Measurements from ENCODE around the gene MTG1. TPM values are rescaled to one million over a fixed set of nuclear protein-coding genes. Genes with fewer than 3 reads are reported as not detected.

The MTG1 gene
- polyA plus RNA-seq, 3 donors, result 13.0 to 45.8 (median 17.1) TPM

GRCh38 chr10:133397938-133398337 is 4.0 kb downstream of the MTG1 start:
- TF ChIP-seq CTCF (IDR thresholded peaks at IDR 0.05), result no peak
- H3K27me3 Mint-ChIP-seq (ENCODE audit: low read depth in 3 of 3), result peaks cover 0 to 3% (median 2%) of the 10 kb centered on the region in 3 donors
- Histone ChIP-seq H4K20me1 (ENCODE audit: insufficient read depth, low read length) (no peaks in the 10 kb centered on the region), H3K4me3 (replicated peaks in 1 of 3; ENCODE audit: low read depth in 2 of 3, low read length in 3 of 3) (no peak overlapping the region), H3K9me3 (replicated peaks in 1 of 2; ENCODE audit: control insufficient read depth in 1 of 2, insufficient read depth in 1 of 2, low read length in 2 of 2) (no peaks in the 10 kb centered on the region), H3K9ac (ENCODE audit: insufficient read depth, low read length, poor library complexity, severe bottlenecking) (no peak overlapping the region), H3K27ac (ENCODE audit: low read depth in 1 of 2, low read length in 2 of 2) (no peak overlapping the region), H3K4me1 (ENCODE audit: control insufficient read depth in 1 of 2, insufficient read depth in 2 of 2, low read length in 2 of 2) (peaks cover 15 to 17% of the 10 kb centered on the region in 2 donors), H3K36me3 (replicated peaks in 1 of 2; ENCODE audit: control insufficient read depth in 1 of 2, insufficient read depth in 2 of 2, low read length in 2 of 2) (peaks cover 43 to 71% of the 10 kb centered on the region in 2 donors), H3K27me3 (ENCODE audit: control insufficient read depth in 2 of 2, insufficient read depth in 2 of 2, low read length in 2 of 2) (no peaks in the 10 kb centered on the region), H2AFZ (ENCODE audit: insufficient read depth, low read depth, low read length, poor library complexity, severe bottlenecking) (no peak overlapping the region), H3K4me2 (replicated peaks; ENCODE audit: extremely low read depth, low read length, poor library complexity, severe bottlenecking) (no peak overlapping the region), H3K79me2 (ENCODE audit: insufficient read depth, low read length) (peaks cover 23% of the 10 kb centered on the region)
- H3K4me1 Mint-ChIP-seq, result peaks cover 16% of the 10 kb centered on the region
- peak overlapping the region in 2 of 7 donors; percentile 18 to 21 for H3K27ac Mint-ChIP-seq
- H3K9me3 Mint-ChIP-seq, result peaks cover 0 to 3% (median 0%) of the 10 kb centered on the region in 7 donors
- H3K36me3 Mint-ChIP-seq, result peaks cover 50 to 62% of the 10 kb centered on the region in 2 donors
- no peak for DNase-seq
- intact Hi-C loops (cut with micrococcal nuclease), result no loop called here
- WGBS (ENCODE audit: insufficient coverage), result 98% methylated on average over 6 of the region's 7 CpGs
- no peak overlapping the region for H3K4me3 Mint-ChIP-seq

DNA sequence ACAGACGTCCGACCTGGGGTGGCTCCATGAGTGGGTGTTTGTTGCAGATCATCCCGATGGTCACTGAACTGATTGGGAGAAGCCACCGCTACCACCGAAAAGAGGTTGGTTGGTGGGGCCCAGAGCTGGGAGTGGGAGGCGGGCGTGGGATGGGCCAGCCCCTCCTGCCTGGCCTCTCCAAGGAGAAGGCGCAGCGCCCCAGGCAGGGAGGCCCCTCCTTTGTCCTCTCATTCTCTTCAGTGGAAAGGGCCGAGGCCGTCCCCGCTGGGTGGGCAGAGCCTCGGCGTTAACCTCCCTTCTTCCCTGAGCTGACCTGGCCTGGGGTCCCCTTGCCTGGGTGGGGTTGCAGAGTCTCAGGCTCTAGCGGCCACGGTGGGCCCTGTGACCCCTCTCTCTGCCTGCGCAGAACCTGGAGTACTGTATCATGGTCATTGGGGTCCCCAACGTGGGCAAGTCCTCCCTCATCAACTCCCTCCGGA is 5.2 kb downstream of the MTG1 start:
- peaks cover 0 to 3% (median 0%) of the 10 kb centered on the region in 3 donors for H3K27me3 Mint-ChIP-seq (ENCODE audit: low read depth in 3 of 3)
- peaks cover 60 to 73% of the 10 kb centered on the region in 2 donors for H3K36me3 Mint-ChIP-seq
- no peak overlapping the region for H3K4me3 Mint-ChIP-seq
- no peaks in the 10 kb centered on the region for H3K9me3 ChIP-seq (replicated peaks in 1 of 2; ENCODE audit: control insufficient read depth in 1 of 2, insufficient read depth in 1 of 2, low read length in 2 of 2)
- H3K27me3 ChIP-seq (ENCODE audit: control insufficient read depth in 2 of 2, insufficient read depth in 2 of 2, low read length in 2 of 2), result no peaks in the 10 kb centered on the region
- 96% methylated on average over 17 of the region's 19 CpGs for WGBS (ENCODE audit: insufficient coverage)
- no peak overlapping the region for H2AFZ ChIP-seq (ENCODE audit: insufficient read depth, low read depth, low read length, poor library complexity, severe bottlenecking)
- no peaks in the 10 kb centered on the region for H4K20me1 ChIP-seq (ENCODE audit: insufficient read depth, low read length)
- H3K4me1 Mint-ChIP-seq, result peaks cover 13% of the 10 kb centered on the region
- intact Hi-C loops (cut with micrococcal nuclease), result no loop called here
- peaks cover 23% of the 10 kb centered on the region for H3K79me2 ChIP-seq (ENCODE audit: insufficient read depth, low read length)
- DNase-seq, result no peak
- H3K9ac ChIP-seq (ENCODE audit: insufficient read depth, low read length, poor library complexity, severe bottlenecking), result no peak overlapping the region
- H3K36me3 ChIP-seq (replicated peaks in 1 of 2; ENCODE audit: control insufficient read depth in 1 of 2, insufficient read depth in 2 of 2, low read length in 2 of 2), result peaks cover 46 to 82% of the 10 kb centered on the region in 2 donors
- no peak for TF ChIP-seq CTCF (IDR thresholded peaks at IDR 0.05)
- no peak overlapping the region for H3K27ac ChIP-seq (ENCODE audit: low read depth in 1 of 2, low read length in 2 of 2)
- peaks cover 9 to 12% of the 10 kb centered on the region in 2 donors for H3K4me1 ChIP-seq (ENCODE audit: control insufficient read depth in 1 of 2, insufficient read depth in 2 of 2, low read length in 2 of 2)
- no peak overlapping the region for H3K27ac Mint-ChIP-seq
- no peak overlapping the region for H3K4me2 ChIP-seq (replicated peaks; ENCODE audit: extremely low read depth, low read length, poor library complexity, severe bottlenecking)
- peaks cover 0 to 3% (median 0%) of the 10 kb centered on the region in 7 donors for H3K9me3 Mint-ChIP-seq
- no peak overlapping the region for H3K4me3 ChIP-seq (replicated peaks in 1 of 3; ENCODE audit: low read depth in 2 of 3, low read length in 3 of 3)

All from CD14-positive monocyte (primary cell).